GM18867 (cell line): Measurements from ENCODE around the gene PARD6G.

Experiments used
- ATAC-seq: cut with Tn5 transposase; IDR thresholded peaks from one replicate; pipeline ENCODE4 v1.9.1; 2021; ENCODE audit warnings: mild to moderate bottlenecking, moderate library complexity; ENCODE audit not compliant: unreplicated experiment

The PARD6G gene

DNA sequence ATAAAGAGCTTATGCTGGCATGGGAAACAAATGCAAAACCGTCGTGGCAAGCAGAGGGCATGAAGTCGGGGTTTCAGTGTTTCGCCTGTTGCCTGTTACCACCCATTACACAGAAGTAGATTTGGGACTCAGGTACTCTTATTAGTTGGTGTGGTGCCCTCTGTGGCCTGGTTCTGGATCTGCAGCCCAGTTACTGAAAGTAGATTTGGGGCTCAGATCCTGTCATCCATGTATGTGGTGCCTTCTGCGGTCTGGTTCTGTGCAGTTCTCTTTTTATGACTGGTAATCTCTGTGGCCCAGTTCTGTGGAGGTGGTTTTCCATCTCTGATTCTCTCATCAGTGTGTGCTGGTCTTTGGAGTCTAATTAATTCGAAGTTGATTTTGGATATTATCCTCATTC, 93.0 kb downstream of the PARD6G start:
- ATAC-seq = peak; percentile 80

DNA sequence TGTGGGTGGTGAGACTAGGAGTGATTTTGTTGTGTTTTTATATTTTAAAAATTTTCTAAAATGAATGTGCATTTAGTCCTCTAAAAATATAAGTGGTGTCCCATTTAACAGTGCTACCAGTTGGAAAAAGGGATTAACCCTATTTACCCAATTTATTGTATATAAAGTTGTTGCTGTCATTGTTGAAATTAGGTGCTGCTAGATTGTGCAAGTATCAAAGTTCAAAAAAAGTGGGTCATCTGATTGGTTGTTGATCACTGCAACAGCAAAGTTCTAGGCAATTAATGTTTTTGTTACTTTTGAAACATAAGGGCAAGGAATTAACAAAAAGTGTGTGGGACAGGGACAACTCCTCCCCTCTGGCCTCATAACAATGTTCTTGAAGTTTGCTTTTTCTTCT, 97.6 kb downstream of the PARD6G start:
- ATAC-seq = no peak

DNA sequence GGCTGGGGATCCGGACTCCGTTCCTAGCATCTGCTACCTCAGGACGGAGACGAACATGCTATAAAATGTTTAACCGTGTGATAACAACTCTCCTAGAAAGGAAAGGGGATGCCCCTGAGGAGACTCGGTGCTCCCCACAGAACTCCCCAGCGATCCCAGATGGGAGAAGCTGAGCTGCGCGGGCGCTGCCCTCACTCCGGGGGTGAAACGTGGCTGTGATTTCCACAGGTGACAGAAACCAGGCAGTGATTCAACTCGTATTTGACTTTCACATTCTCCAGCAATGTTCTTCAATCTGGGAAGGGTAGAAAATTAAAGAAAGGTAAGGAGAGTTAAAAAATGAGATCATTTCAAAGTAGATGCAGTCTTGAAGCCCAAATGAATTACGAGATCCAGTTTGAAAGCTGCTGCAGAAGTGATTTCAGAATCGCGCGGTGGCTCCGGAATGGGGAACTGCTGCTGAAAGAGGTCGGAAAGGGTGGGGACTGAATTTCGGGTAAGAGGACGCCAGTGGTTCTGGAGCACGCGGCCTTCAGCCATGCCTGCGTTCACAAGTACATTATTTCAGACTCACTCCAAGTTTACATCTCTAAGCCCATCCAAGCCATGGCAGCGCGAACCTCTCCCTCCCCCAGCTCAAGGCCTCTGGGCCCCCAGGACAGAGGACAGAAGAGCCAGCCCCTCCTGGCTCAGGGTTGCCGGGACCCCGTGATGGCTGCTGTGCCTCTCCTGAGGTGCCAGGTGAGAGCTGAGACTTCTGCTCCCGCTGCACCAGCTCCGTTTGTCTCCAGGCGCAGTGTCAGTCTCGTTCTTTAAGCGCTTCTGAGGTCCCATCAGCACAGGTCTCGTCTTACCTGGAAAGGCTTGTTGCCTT, 98.8 kb downstream of the PARD6G start:
- ATAC-seq = peak; percentile 5

DNA sequence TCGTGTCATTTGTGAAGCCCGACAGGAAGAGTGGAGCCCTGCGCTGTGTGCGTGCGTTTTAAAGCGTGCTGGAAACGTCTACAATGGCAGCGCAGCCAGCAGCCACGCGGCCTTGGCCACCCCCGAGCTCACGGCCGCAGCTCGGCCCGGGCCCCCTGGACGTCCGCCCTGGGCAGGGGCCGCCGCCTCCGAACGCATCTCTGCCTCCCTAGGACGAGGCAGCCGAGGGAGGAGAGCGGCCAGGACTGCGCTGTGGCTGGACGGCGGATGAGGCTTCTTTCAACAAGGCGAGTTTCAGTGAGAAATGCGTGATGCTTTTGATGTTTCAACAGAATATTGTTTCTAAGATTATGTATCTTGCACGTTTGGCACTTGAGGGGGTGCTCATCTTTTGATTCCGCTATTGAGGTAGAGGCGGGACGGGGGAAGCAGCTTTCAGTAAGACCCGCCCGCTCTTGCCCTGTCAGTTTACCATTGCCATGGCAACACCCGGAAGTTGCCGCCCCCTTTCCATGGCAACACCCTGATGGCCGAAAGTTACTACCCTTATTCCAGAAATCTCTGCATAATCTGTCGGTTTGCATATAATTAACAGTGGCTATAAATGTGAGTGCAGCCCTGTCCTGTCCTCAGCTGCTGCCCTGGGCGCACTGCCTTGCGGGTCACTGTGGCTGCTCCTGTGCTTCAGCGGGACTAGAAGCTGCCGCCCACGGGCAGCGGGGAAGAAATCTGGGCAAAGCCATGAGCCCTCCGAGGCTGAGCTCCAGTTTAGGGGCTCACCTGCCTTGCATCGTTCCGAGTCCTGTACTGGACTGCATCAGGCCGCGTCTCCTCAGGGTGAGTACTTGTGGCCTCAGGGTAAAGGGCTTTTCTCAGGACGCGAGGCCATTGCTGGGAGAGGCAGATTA, 99.6 kb downstream of the PARD6G start:
- ATAC-seq = peak; percentile 81

DNA sequence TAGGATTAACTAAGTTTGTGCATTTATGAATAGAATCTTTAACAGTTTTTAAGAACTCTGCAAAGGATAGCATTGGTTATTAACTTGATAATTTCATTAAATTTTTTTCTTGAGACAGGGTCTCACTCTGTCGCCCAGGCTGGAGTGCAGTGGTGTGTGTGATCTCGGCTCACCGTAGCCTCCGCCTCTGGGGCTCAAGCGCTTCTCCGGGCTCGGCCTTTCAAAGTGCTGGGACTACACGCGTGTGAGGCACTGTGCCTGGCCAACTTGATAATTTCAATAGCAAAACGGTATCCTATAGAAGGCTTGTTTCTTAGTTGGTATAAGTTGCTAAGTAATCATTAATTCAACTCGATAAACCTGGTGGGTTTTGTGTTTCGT, 100.3 kb downstream of the PARD6G start:
- ATAC-seq = peak; percentile 29

DNA sequence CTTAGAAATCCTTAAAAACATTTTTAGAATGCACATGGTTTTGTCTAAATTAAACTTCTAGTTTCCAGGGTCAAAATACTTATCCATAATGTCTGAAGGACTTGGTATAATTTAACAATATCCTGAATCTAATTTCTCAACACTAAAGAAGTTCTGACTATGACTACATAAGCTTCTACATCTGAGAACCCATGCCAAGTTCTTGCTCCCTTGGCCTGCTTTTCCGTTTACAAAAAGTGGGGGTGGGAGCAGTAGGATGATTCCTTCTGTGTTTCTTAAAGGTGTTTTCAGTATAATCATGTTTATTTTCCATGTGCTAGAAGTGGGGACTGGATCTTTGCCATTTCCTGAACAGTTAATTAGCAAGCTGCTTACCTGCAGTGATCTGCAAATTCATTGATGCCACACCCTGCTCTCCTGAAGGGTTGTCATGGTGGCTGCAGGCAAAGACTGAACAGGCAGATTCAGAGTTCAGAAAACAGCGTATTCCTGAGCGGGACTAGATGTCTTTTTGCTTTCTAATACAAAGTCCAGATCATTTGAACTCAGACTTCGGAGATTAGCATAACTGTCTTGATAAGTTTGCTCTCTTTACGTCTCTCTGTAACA, 102.0 kb downstream of the PARD6G start:
- no peak for ATAC-seq

DNA sequence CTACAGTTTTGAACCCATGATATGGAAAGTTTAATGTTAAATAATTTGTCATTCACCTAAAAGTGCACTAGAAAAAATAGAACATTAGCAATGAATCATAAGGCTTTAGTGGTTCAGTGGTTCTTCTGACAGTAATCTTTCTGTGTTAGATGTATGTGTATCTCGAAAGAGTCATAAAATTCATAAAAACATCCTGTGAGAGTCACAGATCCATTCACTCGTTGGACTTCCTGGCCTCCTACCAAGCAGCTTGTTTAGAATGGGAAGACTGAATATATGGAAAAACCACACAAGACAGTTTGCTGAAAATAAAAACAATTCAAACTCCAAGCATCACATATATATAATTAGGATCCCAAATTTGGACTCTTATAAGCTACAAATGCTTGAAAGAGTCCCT, 103.4 kb downstream of the PARD6G start:
- ATAC-seq = no peak

DNA sequence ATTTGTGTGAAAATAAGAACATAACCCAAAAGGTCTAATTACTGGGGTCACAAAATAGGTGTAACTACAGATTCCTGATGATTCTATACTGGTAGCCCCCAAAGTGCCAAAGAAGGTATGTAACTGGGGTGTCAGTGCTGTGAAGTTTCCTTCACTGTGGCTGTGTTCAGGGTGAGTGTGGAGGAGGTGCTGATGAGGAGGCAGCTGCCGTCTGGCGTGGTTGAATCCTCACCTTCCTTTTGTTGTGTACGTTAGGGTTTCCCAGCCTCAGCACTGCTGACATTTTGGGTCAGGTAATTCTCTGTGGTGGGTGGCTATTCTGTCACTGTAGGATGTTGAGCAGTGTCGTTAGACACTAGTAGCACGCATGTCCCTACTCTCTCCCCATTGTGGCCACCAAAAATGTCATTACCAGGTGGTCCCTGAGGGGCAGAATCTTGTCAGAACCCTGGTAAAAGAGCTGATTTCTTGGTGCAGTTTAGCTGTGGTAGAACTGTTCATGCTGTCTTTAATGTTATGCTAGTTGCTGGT, 106.8 kb downstream of the PARD6G start:
- no peak for ATAC-seq

DNA sequence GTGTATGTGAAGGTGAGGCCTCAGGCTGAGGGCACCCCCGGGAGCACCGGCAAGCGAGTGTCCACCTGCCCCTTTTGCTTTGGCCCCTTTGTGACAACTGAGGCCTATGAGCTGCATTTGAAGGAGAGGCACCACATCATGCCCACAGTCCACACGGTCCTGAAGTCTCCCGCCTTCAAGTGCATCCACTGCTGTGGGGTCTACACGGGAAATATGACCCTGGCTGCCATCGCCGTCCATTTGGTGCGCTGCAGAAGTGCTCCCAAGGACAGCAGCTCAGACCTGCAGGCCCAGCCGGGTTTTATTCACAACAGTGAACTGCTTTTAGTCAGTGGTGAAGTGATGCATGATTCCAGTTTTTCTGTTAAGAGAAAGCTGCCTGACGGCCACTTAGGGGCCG, 109.3 kb downstream of the PARD6G start:
- no peak for ATAC-seq

DNA sequence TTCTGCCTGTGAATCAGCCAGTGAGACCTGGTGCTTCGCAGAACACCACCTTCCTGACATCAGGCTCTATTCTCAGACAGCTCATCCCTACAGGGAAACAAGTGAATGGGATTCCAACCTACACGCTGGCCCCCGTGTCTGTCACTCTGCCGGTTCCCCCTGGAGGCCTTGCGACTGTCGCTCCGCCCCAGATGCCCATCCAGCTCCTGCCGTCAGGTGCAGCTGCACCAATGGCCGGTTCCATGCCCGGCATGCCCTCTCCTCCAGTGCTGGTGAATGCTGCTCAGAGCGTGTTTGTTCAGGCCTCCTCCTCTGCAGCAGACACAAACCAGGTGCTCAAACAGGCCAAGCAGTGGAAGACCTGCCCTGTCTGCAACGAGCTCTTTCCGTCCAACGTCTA, 110.2 kb downstream of the PARD6G start:
- ATAC-seq = no peak

DNA sequence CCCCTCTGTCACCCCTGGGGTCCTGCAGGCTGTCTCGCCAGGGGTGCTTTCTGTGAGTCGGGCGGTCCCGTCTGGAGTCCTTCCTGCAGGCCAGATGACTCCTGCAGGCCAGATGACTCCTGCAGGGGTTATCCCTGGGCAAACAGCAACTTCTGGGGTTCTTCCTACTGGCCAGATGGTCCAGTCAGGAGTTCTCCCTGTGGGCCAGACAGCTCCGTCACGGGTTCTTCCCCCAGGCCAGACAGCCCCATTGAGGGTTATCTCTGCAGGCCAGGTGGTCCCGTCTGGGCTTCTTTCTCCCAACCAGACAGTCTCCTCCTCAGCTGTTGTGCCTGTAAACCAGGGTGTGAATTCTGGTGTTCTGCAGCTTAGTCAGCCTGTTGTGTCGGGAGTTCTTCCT, 110.6 kb downstream of the PARD6G start:
- ATAC-seq = no peak

DNA sequence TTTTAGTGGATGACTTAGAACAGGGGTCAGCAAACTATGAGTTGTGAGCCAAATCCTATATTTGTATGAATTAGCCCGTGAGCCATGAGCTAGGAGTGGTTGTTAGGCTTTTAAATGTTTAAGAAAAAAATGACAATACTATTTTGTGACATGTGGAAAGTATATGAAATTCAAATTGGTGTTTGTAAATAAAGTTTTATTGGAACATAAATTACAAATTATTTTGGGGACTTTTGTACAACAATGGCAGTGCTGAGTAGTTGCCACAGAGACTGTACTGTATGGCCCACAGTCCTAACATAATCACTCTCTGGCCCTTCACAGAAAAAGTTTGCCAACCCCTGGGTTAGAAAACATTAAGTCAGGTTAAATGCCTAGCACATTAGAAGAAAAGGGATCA, 112.2 kb downstream of the PARD6G start:
- no peak for ATAC-seq

DNA sequence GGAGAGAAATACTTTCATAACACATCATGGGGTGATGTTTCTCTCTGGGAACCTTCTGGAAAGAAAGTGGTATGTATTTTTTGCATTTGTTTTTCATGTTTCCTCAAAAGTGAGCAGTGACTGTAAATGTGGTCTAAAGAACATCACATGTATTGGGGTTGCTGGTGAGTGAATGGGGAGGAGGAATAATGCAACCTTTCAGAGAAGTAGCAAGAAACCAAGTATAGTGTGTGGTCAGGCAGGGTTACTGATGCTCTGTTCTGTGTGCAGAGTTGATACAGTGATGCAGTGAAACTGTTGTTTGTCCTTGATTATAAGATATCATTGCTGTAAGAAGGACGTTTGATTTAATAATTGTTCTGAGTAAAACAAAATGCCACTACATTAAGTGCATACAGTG, 114.2 kb downstream of the PARD6G start:
- ATAC-seq = no peak

DNA sequence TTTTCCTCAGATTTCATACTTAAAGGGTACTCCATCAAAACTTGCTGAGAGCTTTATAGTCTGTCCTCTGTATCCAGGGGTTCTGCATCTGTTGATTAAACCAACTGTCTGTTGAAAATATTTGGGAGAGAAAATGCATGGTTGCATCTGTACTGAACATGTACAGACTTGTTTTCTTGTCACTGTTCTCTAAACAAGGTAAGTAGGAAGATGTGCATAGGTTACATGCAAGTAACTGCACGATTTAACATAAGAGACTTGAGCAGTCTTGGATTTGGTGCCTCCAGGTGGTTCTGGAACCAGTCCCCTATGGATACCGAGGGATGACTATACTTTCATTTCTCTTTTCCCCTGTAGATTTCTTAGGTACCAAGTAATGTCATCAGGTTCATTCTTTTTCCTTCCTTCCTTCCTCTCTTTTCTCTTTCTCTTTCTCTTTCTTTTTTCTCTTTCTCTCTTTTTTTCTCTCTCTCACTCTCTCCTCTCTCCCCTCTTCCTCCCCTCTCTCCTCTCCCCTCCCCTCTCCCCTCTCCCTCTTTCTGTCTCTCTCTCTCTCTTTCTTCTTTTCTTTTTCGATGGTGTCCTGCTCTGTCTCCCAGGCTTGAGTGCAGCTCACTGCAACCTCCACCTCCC, 115.0 kb downstream of the PARD6G start:
- no peak for ATAC-seq

DNA sequence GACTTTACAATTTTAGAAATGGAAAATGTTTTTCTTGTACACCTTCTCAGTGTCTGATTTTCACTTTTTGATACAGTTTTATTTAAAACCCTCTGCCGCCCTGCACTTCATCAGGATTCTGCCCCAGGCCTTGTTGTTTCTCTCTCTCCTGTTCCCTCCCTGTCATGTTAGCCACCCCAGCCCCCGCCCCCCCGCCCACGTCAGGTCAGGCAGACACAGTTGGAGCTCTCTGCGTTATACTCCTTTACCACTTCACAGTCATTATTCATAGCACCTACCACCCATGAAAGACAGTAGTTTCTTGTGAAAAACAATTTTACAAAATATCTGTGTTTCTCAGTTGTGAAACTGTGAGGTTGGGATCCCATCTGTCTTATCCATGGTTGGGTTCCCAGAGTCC, 116.8 kb downstream of the PARD6G start:
- no peak for ATAC-seq

DNA sequence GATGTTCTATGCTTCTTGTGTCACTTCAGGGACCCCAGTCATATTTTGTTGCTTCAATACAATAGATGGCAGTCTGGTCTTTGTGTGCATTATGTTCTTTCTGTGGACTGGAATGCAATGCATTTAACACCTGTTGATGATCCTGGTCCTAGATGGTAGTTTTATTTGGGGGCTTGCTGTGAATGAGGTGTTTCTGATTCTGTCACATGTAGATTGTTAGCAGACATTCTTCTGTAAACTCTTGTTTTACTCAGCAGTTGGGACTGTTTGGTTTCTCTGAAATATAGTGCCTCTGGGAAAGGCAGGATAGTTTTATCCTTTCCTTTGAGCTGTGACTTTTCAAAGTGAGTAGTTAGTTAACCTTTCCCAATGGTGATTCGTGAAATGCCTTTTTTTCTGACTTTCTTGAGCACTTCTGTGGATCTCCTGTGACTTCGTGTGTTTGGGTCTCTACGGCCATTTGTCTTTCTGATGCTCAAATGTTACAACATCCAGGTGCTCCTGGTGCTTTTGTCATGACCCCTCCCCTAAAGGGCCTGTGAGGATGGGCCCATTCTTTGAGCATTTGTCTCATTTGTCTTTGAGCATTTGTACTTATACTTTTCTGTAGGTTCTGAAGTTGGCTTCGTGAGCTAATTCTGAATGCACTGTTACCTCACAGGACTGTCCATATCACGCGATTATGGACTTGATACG, 117.5 kb downstream of the PARD6G start:
- no peak for ATAC-seq

DNA sequence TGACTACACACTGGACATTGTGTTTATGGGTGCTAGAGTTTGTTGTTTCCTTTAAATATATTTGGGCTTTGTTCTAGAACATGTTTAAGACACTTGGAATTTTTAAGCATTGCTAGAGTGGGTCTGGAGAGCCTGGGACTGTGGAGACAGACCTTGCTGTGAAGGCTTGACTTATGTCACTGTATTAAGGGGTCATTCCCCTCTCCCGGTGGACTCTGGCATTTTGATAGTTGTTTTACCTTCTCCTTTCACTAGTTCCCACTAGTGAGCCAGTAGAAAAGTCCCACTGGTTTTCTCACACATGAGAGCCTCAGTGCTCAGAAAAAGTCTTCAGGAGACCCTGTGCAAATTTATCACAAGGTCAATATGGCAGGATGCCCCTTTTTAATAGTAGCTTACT, 119.7 kb downstream of the PARD6G start:
- no peak for ATAC-seq

DNA sequence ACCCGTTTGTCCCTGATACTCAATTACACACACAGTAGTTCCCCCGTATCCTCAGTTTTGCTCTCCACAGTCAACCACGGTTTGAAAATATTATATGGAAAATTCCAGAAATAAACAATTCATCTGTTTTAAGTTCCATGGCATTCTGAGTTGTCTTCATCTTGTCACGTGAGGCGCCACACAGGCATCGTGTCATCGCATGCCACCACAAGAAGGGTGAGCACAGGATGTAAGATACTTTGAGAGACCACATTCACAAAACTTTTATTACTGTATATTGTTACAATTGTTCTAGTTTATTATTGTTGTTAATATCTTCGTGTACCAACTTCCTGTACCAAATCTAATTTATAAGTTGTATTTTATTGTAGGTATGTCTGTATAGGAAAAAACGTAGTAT, 120.5 kb downstream of the PARD6G start:
- ATAC-seq = no peak

DNA sequence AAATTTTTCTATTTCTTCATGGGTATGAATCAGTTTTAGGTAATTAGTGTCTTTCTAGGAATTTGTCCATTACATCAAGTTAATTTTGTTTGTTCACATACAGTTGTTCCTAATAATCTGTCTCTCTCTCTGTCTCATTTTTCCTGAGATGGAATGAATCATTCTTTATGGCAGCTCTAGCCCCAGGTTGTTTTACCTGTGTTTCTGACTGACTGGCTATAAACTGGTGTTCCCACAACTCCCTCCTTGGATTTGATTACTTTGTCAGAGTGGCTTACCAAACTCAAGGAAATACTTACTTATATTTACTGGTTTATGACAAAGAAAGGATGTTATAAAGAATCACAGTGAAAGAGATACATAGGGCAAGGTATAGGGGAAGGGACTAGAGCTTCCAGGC, 123.2 kb downstream of the PARD6G start:
- no peak for ATAC-seq

DNA sequence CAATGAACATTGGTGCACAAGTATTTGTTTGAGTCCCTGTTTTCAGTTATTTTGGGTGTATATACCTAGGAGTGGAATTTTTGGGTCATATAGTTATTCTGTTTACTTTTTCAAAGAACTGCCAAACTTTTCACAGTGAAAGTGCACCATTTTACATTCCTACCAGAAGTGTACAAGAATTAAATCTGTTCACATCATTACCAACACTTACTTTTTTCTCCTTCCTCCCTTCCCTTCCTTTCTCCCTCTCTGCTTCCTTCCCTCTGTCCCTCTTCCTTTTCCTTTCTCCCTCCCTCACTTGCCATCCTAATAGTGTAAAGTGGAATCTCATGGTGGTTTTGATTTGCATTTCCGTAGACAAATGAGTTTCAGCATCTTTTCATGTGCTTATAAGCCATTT, 126.4 kb downstream of the PARD6G start:
- ATAC-seq = no peak
